ENCODE measurements around the gene THBS1.

Gene THBS1

DNA sequence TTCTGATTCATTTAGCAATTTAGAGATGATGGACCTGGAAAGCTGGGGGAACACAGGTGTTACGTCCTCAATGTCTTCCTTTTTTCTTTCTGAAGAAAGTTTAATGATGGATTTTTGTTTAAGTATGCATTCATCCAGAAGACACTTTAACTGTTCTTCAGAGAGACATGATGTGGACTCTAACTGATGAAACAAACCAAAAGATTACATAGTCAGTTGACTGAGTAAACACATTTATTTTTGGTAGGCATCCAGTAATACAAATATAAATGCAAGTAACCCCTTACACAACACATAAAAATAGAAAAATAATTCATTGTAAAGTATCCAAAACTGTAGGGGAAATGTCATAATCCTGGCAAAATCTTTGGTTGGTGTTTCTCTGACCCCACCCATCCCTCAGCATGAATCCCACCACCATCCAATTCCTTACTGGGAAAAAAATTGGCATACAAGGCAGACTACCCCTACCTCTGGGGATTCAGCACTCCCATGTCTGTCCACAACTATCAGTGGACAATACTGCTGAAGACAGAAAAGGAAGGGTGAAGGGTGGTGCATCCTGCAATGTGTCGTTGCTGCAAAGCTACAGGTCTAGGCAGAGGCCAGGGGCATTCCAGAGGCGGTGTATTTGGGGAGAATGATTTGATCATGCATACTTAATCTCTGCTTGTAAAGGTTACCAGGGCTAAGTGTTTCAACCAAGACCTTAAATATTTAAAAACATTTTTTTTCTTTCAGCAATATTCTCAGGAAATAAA is 37.4 kb downstream of the THBS1 start:
- H3K4me3 ChIP-seq (ENCODE audit: low read length): no peak overlapping the region
- TF ChIP-seq ZNF274 (IDR thresholded peaks at IDR 0.05; ENCODE audit: low read depth, low read length): no peak

DNA sequence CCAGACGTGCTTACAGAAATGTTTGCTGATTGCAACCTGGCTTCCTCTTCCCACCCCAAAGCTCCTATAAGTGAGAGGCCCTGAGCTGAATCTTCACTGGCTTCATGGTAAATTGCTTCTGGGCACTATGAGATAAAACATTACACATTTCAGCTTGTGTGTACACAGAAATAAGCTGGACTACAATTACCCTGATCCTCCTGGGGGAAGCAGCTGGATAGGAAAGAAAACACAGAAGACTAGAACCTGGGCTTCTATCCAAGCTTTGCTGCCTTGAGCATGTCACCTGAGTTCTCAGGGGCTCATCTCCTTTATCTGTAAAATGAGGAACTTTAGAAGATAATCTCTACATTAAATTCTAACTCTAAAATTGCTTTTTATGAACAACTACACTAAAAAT is 40.3 kb downstream of the THBS1 start:
- TF ChIP-seq ZNF274 (IDR thresholded peaks at IDR 0.05; ENCODE audit: low read depth, low read length): no peak
- H3K4me3 ChIP-seq (ENCODE audit: low read length): no peak overlapping the region

DNA sequence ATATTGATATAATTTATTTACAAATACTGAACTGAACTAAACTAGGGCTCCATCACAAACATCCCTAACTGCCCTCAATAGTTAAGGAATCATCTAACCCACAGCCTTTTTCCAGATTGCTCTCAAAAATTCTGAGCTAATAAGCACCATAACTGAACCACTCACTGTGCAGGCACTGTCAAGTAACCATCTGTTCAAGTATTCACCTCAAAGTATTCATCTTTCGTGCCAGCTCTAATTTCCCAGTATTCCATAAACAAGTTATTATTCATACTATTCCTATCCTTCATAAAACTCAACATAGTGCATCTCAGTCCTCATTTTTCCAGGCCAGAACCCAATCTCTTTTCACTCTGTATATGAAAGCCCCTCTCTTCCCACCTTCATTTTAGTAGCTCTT is 41.1 kb downstream of the THBS1 start:
- no peak overlapping the region for H3K4me3 ChIP-seq (ENCODE audit: low read length)
- TF ChIP-seq ZNF274 (IDR thresholded peaks at IDR 0.05; ENCODE audit: low read depth, low read length): no peak

DNA sequence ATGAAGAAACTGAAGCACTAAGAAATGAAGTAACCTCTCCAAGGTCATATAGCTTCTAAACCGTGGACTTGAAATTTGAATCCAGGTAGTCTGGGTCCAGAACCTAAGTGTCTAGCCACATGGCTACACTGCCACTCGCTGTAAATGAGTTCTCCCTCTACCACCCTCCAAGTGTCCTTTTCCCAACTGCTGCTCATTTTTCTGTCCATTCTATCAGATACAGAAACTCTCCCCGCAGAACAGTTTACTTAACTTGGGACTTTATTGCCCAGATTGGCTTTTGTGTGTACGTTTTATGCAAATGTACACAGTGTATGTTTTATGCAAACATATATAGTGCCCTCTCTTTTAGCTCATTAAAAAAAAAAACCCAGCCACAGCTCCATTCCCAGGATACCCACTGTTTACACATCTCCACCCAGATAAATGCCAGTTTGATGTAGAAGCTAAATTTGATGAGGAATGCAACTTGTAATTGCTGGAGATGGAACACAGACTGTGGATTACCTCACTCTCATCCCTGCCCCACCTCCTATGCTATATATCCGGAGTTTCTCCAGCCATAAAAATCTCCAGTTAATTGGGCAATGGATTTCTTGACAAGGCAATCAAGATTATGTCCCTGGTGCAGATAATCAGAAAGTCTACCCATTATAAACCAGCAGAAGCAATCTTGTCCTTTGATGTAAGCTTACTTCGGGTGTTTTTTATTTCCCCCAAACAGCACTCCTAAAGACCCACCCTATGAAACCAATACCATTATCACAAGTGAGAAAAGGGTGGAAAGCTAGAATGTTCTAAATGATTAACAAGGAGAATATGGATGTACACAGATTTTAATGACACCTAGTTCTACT is 42.0 kb downstream of the THBS1 start:
- H3K4me3 ChIP-seq (ENCODE audit: low read length): no peak overlapping the region
- no peak for TF ChIP-seq ZNF274 (IDR thresholded peaks at IDR 0.05; ENCODE audit: low read depth, low read length)

DNA sequence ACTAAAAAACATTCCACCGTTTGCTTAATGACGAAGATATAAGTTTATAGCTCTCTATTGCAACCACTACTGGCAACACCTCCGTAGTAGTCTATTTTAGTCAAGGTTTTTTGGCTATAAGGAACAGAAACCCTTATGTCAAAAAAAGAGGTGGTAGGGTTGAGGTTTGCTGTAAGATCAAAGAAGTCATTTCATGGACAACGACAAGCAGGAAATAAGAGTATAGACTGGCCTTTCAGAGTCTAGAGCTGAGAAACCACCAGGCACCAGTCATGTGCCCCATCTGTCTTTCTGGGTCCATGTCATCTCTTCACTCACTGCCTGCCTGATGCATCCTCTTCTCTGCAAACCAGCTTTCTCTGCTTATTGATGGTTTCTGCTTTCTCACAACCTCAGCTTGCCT is 42.7 kb downstream of the THBS1 start:
- peak overlapping the region; percentile 21; the same call in 1 of the 2 replicates for H3K4me3 ChIP-seq (ENCODE audit: low read length)
- TF ChIP-seq ZNF274 (IDR thresholded peaks at IDR 0.05; ENCODE audit: low read depth, low read length): no peak

DNA sequence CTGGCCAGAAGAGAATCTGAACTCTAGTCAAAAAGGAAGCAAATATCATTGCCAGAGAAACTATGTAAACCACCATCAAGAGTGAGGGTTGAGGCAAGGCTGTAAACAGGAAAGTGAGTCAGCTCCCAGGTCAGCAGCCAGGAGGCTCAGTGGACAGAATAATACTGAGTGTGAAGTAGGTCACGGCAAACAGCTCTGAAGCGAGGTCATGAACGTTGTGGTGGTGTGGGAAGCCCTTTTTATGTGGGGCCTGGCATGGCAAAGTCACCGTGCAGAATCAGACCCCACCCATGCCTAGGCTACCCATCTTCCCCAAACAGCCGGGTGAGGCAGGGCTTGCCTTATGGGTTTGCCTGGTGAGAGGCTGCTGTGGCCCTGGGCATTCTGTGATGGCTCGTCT is 43.9 kb downstream of the THBS1 start:
- no peak for TF ChIP-seq ZNF274 (IDR thresholded peaks at IDR 0.05; ENCODE audit: low read depth, low read length)
- no peak overlapping the region for H3K4me3 ChIP-seq (ENCODE audit: low read length)

DNA sequence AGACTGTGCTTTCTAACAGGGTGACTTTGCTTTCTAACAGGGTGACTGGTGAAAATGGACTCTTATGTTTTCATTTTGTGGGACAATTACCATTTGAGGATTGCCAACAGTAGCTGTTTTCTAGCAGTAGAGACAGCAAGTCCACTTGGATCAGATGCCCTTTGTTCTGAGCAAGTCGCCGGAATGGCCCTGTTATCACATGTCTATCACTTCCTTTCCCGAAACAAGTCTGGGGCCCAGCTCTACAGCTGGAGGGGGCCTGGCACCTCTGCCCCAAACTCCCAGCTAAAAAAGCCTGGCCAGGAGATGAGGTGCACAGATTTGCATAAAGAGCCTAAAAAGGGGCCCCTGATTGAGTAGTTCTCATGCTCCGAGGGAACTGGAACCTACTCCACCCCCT is 44.6 kb downstream of the THBS1 start:
- H3K4me3 ChIP-seq (ENCODE audit: low read length): no peak overlapping the region
- no peak for TF ChIP-seq ZNF274 (IDR thresholded peaks at IDR 0.05; ENCODE audit: low read depth, low read length)

DNA sequence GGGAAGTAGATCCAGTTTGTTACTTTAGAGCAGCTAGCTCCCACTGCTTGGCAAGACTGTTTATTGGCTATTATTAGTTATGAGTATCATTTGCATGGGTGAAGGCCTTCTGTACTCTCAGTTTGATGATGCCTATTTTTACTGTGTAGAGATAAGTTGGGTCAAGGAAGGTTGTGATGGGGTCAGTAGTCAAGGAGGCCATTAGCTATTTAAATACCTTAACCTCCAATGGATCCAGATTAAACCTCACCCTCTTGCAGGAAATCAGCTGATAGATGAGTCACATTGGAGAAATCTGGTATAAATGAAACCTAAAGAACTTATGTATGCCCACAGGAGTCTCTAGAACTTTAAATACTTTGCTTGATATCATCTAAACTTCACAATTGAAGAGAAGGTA is 45.0 kb downstream of the THBS1 start:
- no peak for TF ChIP-seq ZNF274 (IDR thresholded peaks at IDR 0.05; ENCODE audit: low read depth, low read length)
- H3K4me3 ChIP-seq (ENCODE audit: low read length): no peak overlapping the region

DNA sequence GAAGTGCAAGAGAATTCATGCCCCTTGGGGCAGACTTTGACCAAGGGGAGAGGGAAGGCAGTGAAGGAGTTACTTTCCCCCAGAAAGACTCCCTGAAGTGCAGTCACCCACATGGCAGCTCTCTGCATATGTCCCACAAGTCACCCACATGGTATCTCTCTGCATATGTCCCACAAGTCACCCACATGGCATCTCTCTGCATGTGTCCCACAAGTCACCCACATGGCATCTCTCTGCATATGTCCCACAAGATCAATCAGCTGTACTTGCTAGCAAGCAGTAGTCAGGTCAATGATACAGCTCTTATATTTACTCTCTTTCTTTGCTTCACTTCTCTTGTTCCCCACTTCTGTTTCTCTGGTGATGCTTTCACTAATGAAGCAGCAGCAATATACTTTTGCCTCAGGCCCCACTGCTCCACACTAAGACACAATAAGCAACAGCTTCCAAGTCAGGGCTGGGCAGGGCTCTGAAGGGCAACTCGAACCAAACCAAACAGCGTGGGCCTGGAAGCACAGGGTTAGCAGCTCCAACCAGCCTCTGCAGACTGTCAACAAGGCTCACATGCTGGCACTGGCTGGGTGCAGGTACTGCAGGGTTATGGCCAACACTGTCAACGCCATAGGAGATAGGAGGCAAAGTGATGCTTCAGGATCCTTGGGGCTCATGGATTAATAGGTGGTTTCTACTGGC is 46.7 kb downstream of the THBS1 start:
- no peak overlapping the region for H3K4me3 ChIP-seq (ENCODE audit: low read length)
- no peak for TF ChIP-seq ZNF274 (IDR thresholded peaks at IDR 0.05; ENCODE audit: low read depth, low read length)

DNA sequence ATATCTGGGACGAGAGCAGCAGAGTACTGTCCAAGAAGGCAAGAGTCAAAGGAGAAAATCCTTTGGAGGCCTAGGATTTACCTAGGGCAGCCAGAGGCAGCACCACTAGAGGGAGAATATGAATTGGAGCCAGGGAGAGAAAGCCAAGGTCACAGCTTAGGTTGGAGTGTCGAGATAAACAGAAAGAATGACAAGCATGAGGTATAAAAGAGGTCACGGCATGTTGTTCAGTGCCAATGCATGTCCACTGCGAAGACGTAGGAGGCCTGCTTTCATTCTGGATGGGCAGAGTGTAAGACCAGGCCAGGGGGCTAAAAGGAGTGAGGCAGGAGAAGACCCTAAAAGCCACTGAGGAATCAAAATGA is 47.2 kb downstream of the THBS1 start:
- TF ChIP-seq ZNF274 (IDR thresholded peaks at IDR 0.05; ENCODE audit: low read depth, low read length): no peak
- H3K4me3 ChIP-seq (ENCODE audit: low read length): no peak overlapping the region

DNA sequence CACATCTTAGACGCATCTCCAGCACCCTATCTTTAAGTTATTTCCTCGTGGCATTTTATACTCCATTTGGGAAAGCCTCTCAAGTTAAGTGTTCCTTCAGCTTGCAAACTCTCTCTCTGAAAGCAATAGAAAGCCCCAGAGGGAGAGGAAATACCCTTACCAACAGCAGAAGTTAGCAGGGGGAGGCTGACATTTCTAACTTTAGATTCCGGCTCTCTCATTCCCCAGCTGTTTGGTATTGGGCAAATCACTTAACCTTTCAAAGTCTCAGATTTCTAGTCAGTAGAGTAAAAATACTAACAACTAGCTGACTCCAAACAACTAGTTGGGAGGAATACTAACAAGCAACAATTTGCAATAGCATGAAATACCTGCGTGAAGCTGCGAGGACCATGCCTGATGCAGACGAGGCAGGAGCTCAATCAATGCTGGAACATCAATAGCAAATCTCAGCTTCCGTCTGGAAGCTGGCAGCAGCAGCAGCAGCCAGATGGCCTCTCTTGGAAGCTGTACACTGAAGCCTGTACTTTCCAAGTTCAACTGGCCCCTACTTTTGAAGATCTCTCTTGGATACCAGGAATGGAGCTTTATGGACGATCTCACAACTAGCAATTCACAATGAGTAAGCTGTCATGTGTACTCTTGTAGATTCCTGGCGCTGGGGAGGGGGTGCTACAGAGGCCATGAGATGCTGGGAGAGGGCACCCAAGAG is 47.8 kb downstream of the THBS1 start:
- TF ChIP-seq ZNF274 (IDR thresholded peaks at IDR 0.05; ENCODE audit: low read depth, low read length): no peak
- H3K4me3 ChIP-seq (ENCODE audit: low read length): no peak overlapping the region

DNA sequence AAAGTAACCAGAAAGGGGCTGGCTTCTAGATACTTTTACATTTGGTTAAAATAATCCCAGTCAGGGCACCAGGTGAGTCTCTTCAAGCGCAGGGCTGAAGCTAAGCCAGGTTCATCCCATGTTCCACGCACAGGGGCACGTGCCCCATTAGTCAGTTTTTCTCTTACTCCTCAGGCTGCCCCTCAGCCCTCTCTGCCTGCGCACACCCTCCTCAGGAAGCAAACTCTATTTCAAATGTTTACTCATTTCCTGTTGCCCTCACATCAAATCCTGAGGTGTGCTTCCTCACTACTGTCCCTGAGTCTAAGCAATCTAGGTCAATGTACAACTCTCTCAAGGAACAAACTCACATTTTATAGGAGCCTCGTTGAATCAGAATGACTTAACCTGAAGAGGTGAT is 48.5 kb downstream of the THBS1 start:
- H3K4me3 ChIP-seq (ENCODE audit: low read length): no peak overlapping the region
- TF ChIP-seq ZNF274 (IDR thresholded peaks at IDR 0.05; ENCODE audit: low read depth, low read length): no peak

DNA sequence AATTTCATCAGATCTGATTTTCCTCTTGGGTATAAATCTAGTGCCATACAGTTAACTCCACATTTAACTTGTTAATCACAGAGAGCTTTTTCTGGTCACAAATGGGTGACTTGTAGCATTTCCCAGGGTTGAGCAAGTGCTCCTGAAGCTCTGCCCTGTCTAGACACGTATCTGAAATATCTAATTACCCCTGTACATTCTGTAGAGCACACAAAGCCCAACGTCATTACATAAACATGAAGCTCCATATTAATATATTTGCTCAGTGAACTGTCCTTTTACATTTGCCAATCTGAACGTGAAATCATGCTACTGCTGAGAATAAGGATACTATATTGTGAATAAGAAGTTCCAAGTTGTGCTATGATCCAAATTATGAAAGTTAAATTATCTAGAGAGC is 49.0 kb downstream of the THBS1 start:
- H3K4me3 ChIP-seq (ENCODE audit: low read length): no peak overlapping the region
- no peak for TF ChIP-seq ZNF274 (IDR thresholded peaks at IDR 0.05; ENCODE audit: low read depth, low read length)

DNA sequence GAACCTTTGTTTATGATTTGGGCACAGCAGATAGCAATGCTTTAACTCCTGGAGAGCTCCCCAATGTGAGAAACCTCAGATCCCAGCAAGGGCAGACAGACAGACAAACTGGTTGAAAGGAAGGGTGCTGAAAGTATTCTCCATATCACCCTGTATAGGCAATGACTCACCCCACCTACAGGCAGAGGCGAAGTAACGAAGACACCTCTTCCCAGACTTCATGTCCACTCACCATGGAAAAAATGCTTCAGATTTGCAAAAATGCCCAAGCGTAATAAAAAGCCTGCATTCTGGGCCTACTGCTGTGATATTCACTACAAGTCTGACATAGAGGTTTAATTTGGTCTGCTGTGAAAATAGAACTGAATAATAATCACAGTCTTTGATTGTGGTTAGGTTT is 50.5 kb downstream of the THBS1 start:
- no peak for TF ChIP-seq ZNF274 (IDR thresholded peaks at IDR 0.05; ENCODE audit: low read depth, low read length)
- H3K4me3 ChIP-seq (ENCODE audit: low read length): no peak overlapping the region
